Liver (tissue), 9 donors: Measurements from ENCODE around the gene KLC4. TPM values are rescaled to one million over a fixed set of nuclear protein-coding genes. Genes with fewer than 3 reads are reported as not detected.
A peak's percentile ranks its signal among the peaks of the same experiment; 100 is the strongest.

ENCODE experiments used
- DNase-seq: peaks from one replicate; pipeline ENCODE4 v3.0.0-alpha.2; 2017; ENCODE audit warnings: low spot score
- H3K27ac ChIP-seq, 2 donors: one replicate each; pipeline ENCODE4 v1.7.0; 2013; ENCODE audit warnings: inconsistent platforms in 2 of 2, low read length in 2 of 2, control low read depth in 1 of 2, low read depth in 1 of 2, mild to moderate bottlenecking in 1 of 2
- H3K27me3 ChIP-seq, 4 donors: one replicate each; pipeline versions ENCODE4 v1.6.1 to v1.7.0; 2013; ENCODE audit warnings: low read length in 3 of 4, inconsistent platforms in 1 of 4, mild to moderate bottlenecking in 1 of 4, moderate library complexity in 1 of 4; ENCODE audit not compliant: control insufficient read depth in 4 of 4, insufficient read depth in 4 of 4
- H3K36me3 ChIP-seq, 4 donors: one replicate each; pipeline versions ENCODE4 v1.6.1 to v1.7.0; 2013; ENCODE audit warnings: low read length in 3 of 4, mild to moderate bottlenecking in 3 of 4, low read depth in 1 of 4, moderate library complexity in 1 of 4; ENCODE audit not compliant: control insufficient read depth in 4 of 4, insufficient read depth in 3 of 4
- H3K4me1 ChIP-seq, 4 donors: one replicate each; pipeline versions ENCODE4 v1.6.1 to v1.7.0; 2013; ENCODE audit warnings: low read length in 3 of 4, mild to moderate bottlenecking in 3 of 4, moderate library complexity in 1 of 4; ENCODE audit not compliant: control insufficient read depth in 4 of 4, insufficient read depth in 4 of 4
- H3K4me3 ChIP-seq, 3 donors: one replicate each; pipeline versions ENCODE4 v1.6.1 to v1.7.0; 2013; ENCODE audit warnings: low read length in 3 of 3, control low read depth in 1 of 3, low read depth in 1 of 3, mild to moderate bottlenecking in 1 of 3
- H3K9ac ChIP-seq, 2 donors: one replicate each; pipeline ENCODE4 v1.7.0; 2013; ENCODE audit warnings: low read length in 2 of 2, mild to moderate bottlenecking in 2 of 2, moderate library complexity in 2 of 2, control low read depth in 1 of 2, low read depth in 1 of 2
- H3K9me3 ChIP-seq, 4 donors: one replicate each; pipeline versions ENCODE4 v1.6.1 to v1.7.0; 2013; ENCODE audit warnings: low read length in 3 of 4; ENCODE audit not compliant: control insufficient read depth in 4 of 4
- ATF3 ChIP-seq: IDR thresholded peaks from 2 replicates; pipeline ENCODE4 v1.6.1; 2016; ENCODE audit warnings: antibody characterized with exemption
- EGR1 ChIP-seq, 2 donors: IDR thresholded peaks; 2 replicates each; pipeline ENCODE4 v1.6.1; 2016 to 2018; ENCODE audit warnings: antibody characterized with exemption in 2 of 2, low read depth in 2 of 2
- FOXA1 ChIP-seq: IDR thresholded peaks from 2 replicates; pipeline ENCODE4 v1.6.1; 2016; ENCODE audit warnings: antibody characterized with exemption
- FOXA2 ChIP-seq: IDR thresholded peaks from 2 replicates; pipeline ENCODE4 v1.6.1; 2016; ENCODE audit warnings: antibody characterized with exemption
- GABPA ChIP-seq, 2 donors: IDR thresholded peaks in 1 of 2; conservative IDR thresholded peaks in 1 of 2; 2 replicates each; pipeline ENCODE4 v1.6.1; 2016; ENCODE audit warnings: antibody characterized with exemption in 2 of 2, mild to moderate bottlenecking in 1 of 2, moderate library complexity in 1 of 2
- HNF4A ChIP-seq, 2 donors: conservative IDR thresholded peaks; 2 replicates each; pipeline ENCODE4 v1.6.1; 2016; ENCODE audit warnings: antibody characterized with exemption in 2 of 2, mild to moderate bottlenecking in 2 of 2
- HNF4G ChIP-seq: IDR thresholded peaks from 2 replicates; pipeline ENCODE4 v1.6.1; 2016; ENCODE audit warnings: antibody characterized with exemption
- JUND ChIP-seq, 2 donors: IDR thresholded peaks; 2 replicates each; pipeline ENCODE4 v1.6.1; 2016; ENCODE audit warnings: antibody characterized with exemption in 2 of 2
- NR2F2 ChIP-seq: IDR thresholded peaks from 2 replicates; pipeline ENCODE4 v1.6.1; 2016; ENCODE audit warnings: antibody characterized with exemption
- RAD21 ChIP-seq, 2 donors: IDR thresholded peaks; 2 replicates each; pipeline ENCODE4 v1.6.1; 2016; ENCODE audit warnings: antibody characterized with exemption in 2 of 2, mild to moderate bottlenecking in 2 of 2
- REST ChIP-seq: IDR thresholded peaks from 2 replicates; pipeline ENCODE4 v1.6.1; 2016; ENCODE audit warnings: antibody characterized with exemption, mild to moderate bottlenecking
- RXRA ChIP-seq, 2 donors: IDR thresholded peaks; 2 replicates each; pipeline ENCODE4 v1.6.1; 2017 to 2018; ENCODE audit warnings: antibody characterized with exemption in 2 of 2, mild to moderate bottlenecking in 1 of 2
- SP1 ChIP-seq: IDR thresholded peaks from 2 replicates; pipeline ENCODE4 v1.6.1; 2018; ENCODE audit warnings: antibody characterized with exemption, mild to moderate bottlenecking
- TAF1 ChIP-seq: conservative IDR thresholded peaks from 2 replicates; pipeline ENCODE4 v1.6.1; 2016; ENCODE audit warnings: antibody characterized with exemption, mild to moderate bottlenecking
- YY1 ChIP-seq: IDR thresholded peaks from 2 replicates; pipeline ENCODE4 v1.6.1; 2016; ENCODE audit warnings: antibody characterized with exemption, mild to moderate bottlenecking
- ZBTB33 ChIP-seq: IDR thresholded peaks from 2 replicates; pipeline ENCODE4 v1.6.1; 2016; ENCODE audit warnings: antibody characterized with exemption
- WGBS: extraction: QIAGEN DNeasy Blood & Tissue Kit; methylation state at CpG from one replicate; pipeline ENCODE4 v1.1.7; 2013; 5-methylcytosine and 5-hydroxymethylcytosine counted together
- polyA plus RNA-seq, 2 donors: library from polyadenylated mRNA; stranded (reverse) in 1 of 2; unstranded in 1 of 2; fragments of 200-250 nt in 1 of 2; fragments of >200 nt in 1 of 2; fragmentation: Nextera tagmentation in 1 of 2; extraction: Ambion mirVana in 1 of 2; gene quantifications; one replicate each; pipeline versions ENCODE4 v1.2.1 to v1.2.3, GENCODE V29; 2013 to 2015
- total RNA-seq, 2 donors: library from RNA; depleted of rRNA; stranded (reverse); fragments of >200 nt; gene quantifications; one replicate each; pipeline ENCODE4 v1.2.3, GENCODE V29; 2014
- TF ChIP-seq, protein P1 (sequence below): fragments of 150-350 bp; IDR thresholded peaks from 2 replicates; pipeline ENCODE4 v1.5.1; 2017; ENCODE audit warnings: improper control_type of control experiment, low read depth, low read length; ENCODE audit not compliant: missing input control
- TF ChIP-seq, protein P2 (sequence below): IDR thresholded peaks from 2 replicates; pipeline ENCODE4 v1.6.1; 2016; ENCODE audit warnings: antibody characterized with exemption
- donor health status: healthy.
- donor health status: healthy.
- donor health status: healthy.
- donor health status: healthy.
- donor health status: healthy.

Gene KLC4
- total and polyA plus RNA-seq, 4 donors: 33.2 to 97.0 (median 45.9) TPM

DNA sequence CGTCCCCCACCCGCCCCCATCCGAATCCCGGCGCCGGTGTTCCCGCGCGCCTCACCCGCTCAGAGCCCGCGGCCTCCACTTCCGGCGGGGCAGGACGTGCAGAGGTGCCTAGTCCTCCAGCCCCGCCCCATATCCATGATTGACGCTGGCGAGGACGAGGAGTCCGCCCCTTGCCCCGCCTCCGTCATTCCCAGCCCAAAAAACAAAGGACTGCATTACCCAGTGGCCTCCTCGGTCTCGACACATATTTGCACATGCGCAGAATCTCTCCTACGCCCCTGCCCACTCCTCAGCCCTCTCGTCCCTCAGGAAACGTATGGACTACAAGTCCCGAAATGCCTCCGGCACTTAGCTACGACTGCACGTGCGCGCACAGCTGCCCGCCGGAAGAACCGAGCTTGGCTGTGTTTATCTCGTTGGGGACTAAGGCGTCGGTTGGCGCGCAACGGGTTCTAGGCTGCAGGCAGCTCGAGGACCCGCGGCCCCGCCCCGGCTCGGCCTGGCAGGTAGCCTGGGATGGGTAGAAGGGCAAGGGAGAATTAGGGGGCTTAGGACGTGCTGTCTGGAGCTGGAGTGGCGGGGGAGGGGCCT lies 45.5 kb upstream of the KLC4 start, which contains the start of the genes KLHDC3 and MEA1:
TSS of gene KLHDC3 (plus strand) at position 407 of the 591 bp plus-strand sequence. CDS start 2,944 bp downstream, outside the sequence.
TSS of gene MEA1 (minus strand) at position 104 of the 591 bp plus-strand sequence. CDS start 133 bp downstream, outside the sequence.
- DNase-seq: peak; percentile 98
- WGBS: under 1% methylated on average over 51 of the region's 51 CpGs
- H3K4me1 ChIP-seq: peaks cover 3 to 36% (median 23%) of the 10 kb centered on the region in 4 donors

More for the DNA sequence above, 45.5 kb upstream of the KLC4 start, which contains the start of the genes KLHDC3 and MEA1:
- Histone ChIP-seq H3K4me3 (peak within 1 kb of the TSS; percentile 64 to 89 (median 70)), H3K9me3 (no peaks in the 10 kb centered on the region), H3K9ac (peak within 1 kb of the TSS; percentile 36 to 72), H3K27ac (peak within 1 kb of the TSS; percentile 46 to 55), H3K27me3 (no peaks in the 10 kb centered on the region), H3K36me3 (peaks cover 2 to 48% (median 24%) of the 10 kb centered on the region in 4 donors)
- no peak for TF ChIP-seq NR2F2
- peak; percentile 88 for TF ChIP-seq ZBTB33
- TF ChIP-seq, protein P1, sequence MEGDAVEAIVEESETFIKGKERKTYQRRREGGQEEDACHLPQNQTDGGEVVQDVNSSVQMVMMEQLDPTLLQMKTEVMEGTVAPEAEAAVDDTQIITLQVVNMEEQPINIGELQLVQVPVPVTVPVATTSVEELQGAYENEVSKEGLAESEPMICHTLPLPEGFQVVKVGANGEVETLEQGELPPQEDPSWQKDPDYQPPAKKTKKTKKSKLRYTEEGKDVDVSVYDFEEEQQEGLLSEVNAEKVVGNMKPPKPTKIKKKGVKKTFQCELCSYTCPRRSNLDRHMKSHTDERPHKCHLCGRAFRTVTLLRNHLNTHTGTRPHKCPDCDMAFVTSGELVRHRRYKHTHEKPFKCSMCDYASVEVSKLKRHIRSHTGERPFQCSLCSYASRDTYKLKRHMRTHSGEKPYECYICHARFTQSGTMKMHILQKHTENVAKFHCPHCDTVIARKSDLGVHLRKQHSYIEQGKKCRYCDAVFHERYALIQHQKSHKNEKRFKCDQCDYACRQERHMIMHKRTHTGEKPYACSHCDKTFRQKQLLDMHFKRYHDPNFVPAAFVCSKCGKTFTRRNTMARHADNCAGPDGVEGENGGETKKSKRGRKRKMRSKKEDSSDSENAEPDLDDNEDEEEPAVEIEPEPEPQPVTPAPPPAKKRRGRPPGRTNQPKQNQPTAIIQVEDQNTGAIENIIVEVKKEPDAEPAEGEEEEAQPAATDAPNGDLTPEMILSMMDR: no peak
- TF ChIP-seq YY1: peak; percentile 85
- no peak for TF ChIP-seq HNF4G
- TF ChIP-seq RXRA (IDR thresholded peaks at IDR 0.05): peak in 1 of 2 donors; percentile 25
- TF ChIP-seq RAD21 (IDR thresholded peaks at IDR 0.05): peak; percentile 41 to 44
- peak in 1 of 2 donors; percentile 56 for TF ChIP-seq EGR1 (IDR thresholded peaks at IDR 0.05; ENCODE audit: low read depth in 2 of 2)
- peak in 1 of 2 donors; percentile 24 for TF ChIP-seq JUND (IDR thresholded peaks at IDR 0.05)
- peak; percentile 61 for TF ChIP-seq FOXA1
- no peak for TF ChIP-seq TAF1
- TF ChIP-seq GABPA (IDR thresholded peaks at IDR 0.05 in 1 of 2, conservative IDR thresholded peaks at IDR 0.05 in 1 of 2): peak; percentile 79 to 91
- TF ChIP-seq, protein P2, sequence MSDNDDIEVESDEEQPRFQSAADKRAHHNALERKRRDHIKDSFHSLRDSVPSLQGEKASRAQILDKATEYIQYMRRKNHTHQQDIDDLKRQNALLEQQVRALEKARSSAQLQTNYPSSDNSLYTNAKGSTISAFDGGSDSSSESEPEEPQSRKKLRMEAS: peak; percentile 98
- TF ChIP-seq SP1: peak; percentile 76
- TF ChIP-seq REST: peak; percentile 61
- peak; percentile 20 for TF ChIP-seq HNF4A (conservative IDR thresholded peaks at IDR 0.05)
- no peak for TF ChIP-seq FOXA2
- no peak for TF ChIP-seq ATF3
